C4-2B (cell line): Measurements from ENCODE around the gene CCT7.

Experiments used
- H3K27ac ChIP-seq: fragments of 450-650 bp; 2 replicates; pipeline ENCODE4 v1.5.1; 2017
- CTCF ChIP-seq: fragments of 450-650 bp; conservative IDR thresholded peaks from 2 replicates; pipeline ENCODE4 v1.5.1; 2017; ENCODE audit warnings: mild to moderate bottlenecking
- ZFX ChIP-seq: fragments of 450-650 bp; IDR thresholded peaks from 2 replicates; pipeline ENCODE4 v1.6.1; 2017

The CCT7 gene

GRCh38 chr2:73228631-73229030 lies 5.5 kb upstream of the CCT7 start:
- no peak overlapping the region for H3K27ac ChIP-seq
- TF ChIP-seq ZFX (no peak), CTCF (no peak)

DNA sequence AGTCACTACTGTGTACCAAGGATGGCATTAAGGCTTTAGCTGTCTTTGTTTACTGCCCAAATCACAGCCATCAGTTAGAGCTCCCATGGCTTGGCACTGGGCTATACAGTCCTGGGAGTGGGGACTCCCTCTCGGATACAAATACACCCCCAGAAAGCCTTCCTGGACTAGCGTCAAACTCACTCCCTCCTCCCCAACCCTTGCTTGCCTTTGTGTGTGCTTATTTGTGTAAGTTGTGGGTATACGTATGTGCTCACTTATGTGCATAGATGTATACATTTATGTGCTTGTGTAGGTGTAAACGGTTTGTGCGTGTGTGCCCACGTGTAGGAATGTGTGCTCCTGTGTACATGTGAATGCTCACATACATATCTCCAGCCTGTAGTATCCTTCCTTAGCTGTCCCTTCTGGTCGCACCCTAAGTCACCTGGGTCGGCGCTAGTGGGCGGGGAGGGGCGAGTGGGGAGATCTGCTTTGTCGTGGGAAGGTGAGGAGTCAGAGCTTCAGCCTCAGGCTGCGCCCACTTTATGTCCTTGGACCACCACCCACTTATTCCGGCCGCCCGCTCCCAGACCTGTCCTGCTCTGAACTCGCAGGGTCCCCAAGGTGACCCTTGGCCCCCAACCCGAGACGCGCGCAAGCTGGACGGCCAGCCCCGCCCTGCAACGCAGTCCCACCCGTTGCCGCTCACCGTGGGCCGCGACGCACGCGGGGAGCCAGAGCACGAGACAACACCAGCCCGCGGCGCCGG lies 1.5 kb upstream of the CCT7 start:
- H3K27ac ChIP-seq = peak overlapping the region; percentile 92
- TF ChIP-seq CTCF = no peak; the same call in 1 of the 2 replicates
- TF ChIP-seq ZFX = no peak

- H3K27ac ChIP-seq = peak within 1 kb of the TSS; percentile 92
- TF ChIP-seq CTCF = no peak
Measured at GRCh38 chr2:73233154-73233931, 765 bp upstream of the CCT7 start, which contains the start of gene PRADC1. Gene PRADC1 (minus strand): TSS chr2:73233239. CDS start chr2:73233160, 79 bp downstream.

- TF ChIP-seq CTCF (no peak), ZFX (no peak)
- H3K27ac ChIP-seq = peak overlapping the region; percentile 92
Measured at GRCh38 chr2:73235315-73236028, 1.4 kb downstream of the CCT7 start.

- TF ChIP-seq ZFX (no peak), CTCF (no peak)
Measured at GRCh38 chr2:73237168-73237567, 3.1 kb downstream of the CCT7 start.

GRCh38 chr2:73238149-73238548 lies 4.0 kb downstream of the CCT7 start:
- no peak overlapping the region for H3K27ac ChIP-seq

More at GRCh38 chr2:73237168-73237567, 3.1 kb downstream of the CCT7 start:
- no peak overlapping the region for H3K27ac ChIP-seq

More at GRCh38 chr2:73238149-73238548, 4.0 kb downstream of the CCT7 start:
- no peak for TF ChIP-seq ZFX
- TF ChIP-seq CTCF = no peak
